ENCODE results near the gene NOMO2.
A peak's percentile ranks its signal among the peaks of the same experiment; 100 is the strongest.
"Not testable (repeated sequence)": the region's sequence is repeated elsewhere in the genome, so short reads cannot be mapped to it uniquely, and the experiment has no call there.

NOMO2 gene

GRCh38 chr16:18537004-18537403 is 24.9 kb downstream of the NOMO2 start:
- not testable (repeated sequence) for H3K27ac ChIP-seq

GRCh38 chr16:18535519-18536168 is 26.3 kb downstream of the NOMO2 start:
- not testable (repeated sequence) for H3K27ac ChIP-seq

More at GRCh38 chr16:18537004-18537403, 24.9 kb downstream of the NOMO2 start:
- peak; percentile 27; the same call in 1 of the 2 replicates for TF ChIP-seq CTCF (conservative IDR thresholded peaks at IDR 0.05)

GRCh38 chr16:18534308-18534707 is 27.6 kb downstream of the NOMO2 start:
- H3K27ac ChIP-seq = not testable (repeated sequence)

GRCh38 chr16:18531323-18531722 is 30.6 kb downstream of the NOMO2 start:
- not testable (repeated sequence) for H3K27ac ChIP-seq

GRCh38 chr16:18530329-18530728 is 31.6 kb downstream of the NOMO2 start:
- H3K27ac ChIP-seq = not testable (repeated sequence)

- H3K27ac ChIP-seq = not testable (repeated sequence)
These were observed 35.4 kb downstream of the NOMO2 start for GRCh38 chr16:18526547-18526946.

- not testable (repeated sequence) for H3K27ac ChIP-seq
These were observed 35.9 kb downstream of the NOMO2 start for GRCh38 chr16:18525882-18526482.

GRCh38 chr16:18522637-18523036 is 39.3 kb downstream of the NOMO2 start:
- H3K27ac ChIP-seq = not testable (repeated sequence)

- H3K27ac ChIP-seq = not testable (repeated sequence)
These were observed 40.3 kb downstream of the NOMO2 start for GRCh38 chr16:18521445-18522181.

- H3K27ac ChIP-seq = not testable (repeated sequence)
These were observed 43.2 kb downstream of the NOMO2 start for GRCh38 chr16:18518536-18519283.

GRCh38 chr16:18498430-18498829 is 63.5 kb downstream of the NOMO2 start:
- H3K27ac ChIP-seq = not testable (repeated sequence)

- not testable (repeated sequence) for H3K27ac ChIP-seq
These were observed 64.9 kb downstream of the NOMO2 start for GRCh38 chr16:18497032-18497431.

GRCh38 chr16:18492118-18492897 is 69.6 kb downstream of the NOMO2 start:
- not testable (repeated sequence) for H3K27ac ChIP-seq

- not testable (repeated sequence) for H3K27ac ChIP-seq
These were observed 125.9 kb downstream of the NOMO2 start for GRCh38 chr16:18436025-18436424.

- not testable (repeated sequence) for H3K27ac ChIP-seq
These were observed 146.1 kb downstream of the NOMO2 start for GRCh38 chr16:18415827-18416226.

- H3K27ac ChIP-seq = not testable (repeated sequence)
These were observed 152.2 kb downstream of the NOMO2 start for GRCh38 chr16:18409532-18410293.

- not testable (repeated sequence) for H3K27ac ChIP-seq
These were observed 159.8 kb downstream of the NOMO2 start for GRCh38 chr16:18401851-18402657.

- not testable (repeated sequence) for H3K27ac ChIP-seq
These were observed 160.7 kb downstream of the NOMO2 start for GRCh38 chr16:18401159-18401558.
